Type B pancreatic cell (in vitro differentiated cells): ENCODE results near the gene PRDM16. TPM values are rescaled to one million over a fixed set of nuclear protein-coding genes. Genes with fewer than 3 reads are reported as not detected.

Source experiments
- DNase-seq: peaks from one replicate; pipeline ENCODE4 v3.0.0; 2021; ENCODE audit warnings: mixed read lengths; ENCODE audit not compliant: unreplicated experiment; ENCODE audit errors: extremely low spot score
- H3K27ac Mint-ChIP-seq: 2 replicates; pipeline ENCODE4 v1.8.0; 2021; ENCODE audit warnings: mild to moderate bottlenecking, mixed read lengths
- H3K27me3 Mint-ChIP-seq: 2 replicates; pipeline ENCODE4 v1.8.0; 2021; ENCODE audit warnings: mixed read lengths
- H3K36me3 Mint-ChIP-seq: 2 replicates; pipeline ENCODE4 v1.8.0; 2021; ENCODE audit warnings: mixed read lengths
- H3K4me1 Mint-ChIP-seq: one replicate; pipeline ENCODE4 v1.8.0; 2021; ENCODE audit warnings: mixed read lengths; ENCODE audit not compliant: unreplicated experiment
- H3K4me3 Mint-ChIP-seq: 2 replicates; pipeline ENCODE4 v1.8.0; 2021; ENCODE audit warnings: mild to moderate bottlenecking, mixed read lengths
- H3K9me3 Mint-ChIP-seq: 2 replicates; pipeline ENCODE4 v1.8.0; 2021; ENCODE audit warnings: mixed read lengths
- total RNA-seq: library from RNA; stranded (reverse); gene quantifications from 2 replicates; pipeline ENCODE4 v1.2.1, GENCODE V29; 2021; ENCODE audit warnings: low replicate concordance
- TF ChIP-seq, protein P1 (sequence below): fragments of 200-600 bp; sonication (generic); conservative IDR thresholded peaks from 2 replicates; pipeline ENCODE4 v1.5.0; 2021; ENCODE audit warnings: antibody characterized with exemption, mild to moderate bottlenecking

PRDM16 gene
- total RNA-seq, 1 donor from 2014 or later = 23.6 TPM

DNA sequence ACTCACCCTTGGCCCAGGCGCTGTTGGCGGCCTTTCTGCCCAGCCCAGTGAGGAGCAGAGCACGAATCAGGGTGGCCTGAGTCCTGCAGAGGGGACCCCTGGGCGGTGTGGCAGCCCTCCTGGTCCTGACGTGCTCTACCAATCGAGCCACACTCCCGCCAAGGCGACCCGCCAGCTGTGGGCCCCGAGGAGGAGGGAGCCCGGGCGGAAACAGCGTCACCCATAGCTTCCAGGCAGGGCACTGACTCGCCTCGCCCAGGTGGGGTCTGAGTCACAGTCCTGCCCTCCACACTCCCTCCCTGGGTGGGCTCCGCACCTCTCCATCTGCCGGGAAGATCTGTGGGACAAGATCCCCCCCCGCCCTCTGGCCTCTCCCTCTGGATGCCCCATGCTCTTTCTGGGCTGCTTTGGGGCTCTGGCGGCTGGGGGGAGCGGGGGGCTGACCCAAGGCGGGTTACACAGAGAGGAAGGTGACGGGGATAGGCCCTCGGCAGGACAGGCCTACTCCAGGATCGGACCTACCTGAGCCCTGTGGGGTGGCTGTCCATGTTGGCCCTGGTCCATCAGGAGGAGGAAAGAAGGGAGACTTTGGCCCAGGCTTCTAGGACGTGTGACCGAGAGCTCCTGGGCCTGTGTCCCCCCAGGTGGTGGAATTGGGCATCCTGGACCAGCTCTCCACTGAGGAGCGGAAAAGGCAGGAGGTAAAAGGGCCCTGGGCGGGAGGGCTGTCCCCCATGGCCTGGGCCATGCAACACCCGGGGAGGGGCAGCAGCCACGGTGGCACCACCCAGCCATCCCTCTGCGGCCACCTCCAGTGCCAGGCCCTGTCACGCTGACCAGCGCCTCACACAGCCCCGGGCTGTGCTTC is 399.5 kb downstream of the PRDM16 start:
- Mint-ChIP-seq H3K27me3 (no peaks in the 10 kb centered on the region), H3K4me1 (peaks cover 15% of the 10 kb centered on the region), H3K36me3 (no peaks in the 10 kb centered on the region), H3K4me3 (no peak overlapping the region), H3K9me3 (no peaks in the 10 kb centered on the region), H3K27ac (no peak overlapping the region)
- TF ChIP-seq, protein P1, sequence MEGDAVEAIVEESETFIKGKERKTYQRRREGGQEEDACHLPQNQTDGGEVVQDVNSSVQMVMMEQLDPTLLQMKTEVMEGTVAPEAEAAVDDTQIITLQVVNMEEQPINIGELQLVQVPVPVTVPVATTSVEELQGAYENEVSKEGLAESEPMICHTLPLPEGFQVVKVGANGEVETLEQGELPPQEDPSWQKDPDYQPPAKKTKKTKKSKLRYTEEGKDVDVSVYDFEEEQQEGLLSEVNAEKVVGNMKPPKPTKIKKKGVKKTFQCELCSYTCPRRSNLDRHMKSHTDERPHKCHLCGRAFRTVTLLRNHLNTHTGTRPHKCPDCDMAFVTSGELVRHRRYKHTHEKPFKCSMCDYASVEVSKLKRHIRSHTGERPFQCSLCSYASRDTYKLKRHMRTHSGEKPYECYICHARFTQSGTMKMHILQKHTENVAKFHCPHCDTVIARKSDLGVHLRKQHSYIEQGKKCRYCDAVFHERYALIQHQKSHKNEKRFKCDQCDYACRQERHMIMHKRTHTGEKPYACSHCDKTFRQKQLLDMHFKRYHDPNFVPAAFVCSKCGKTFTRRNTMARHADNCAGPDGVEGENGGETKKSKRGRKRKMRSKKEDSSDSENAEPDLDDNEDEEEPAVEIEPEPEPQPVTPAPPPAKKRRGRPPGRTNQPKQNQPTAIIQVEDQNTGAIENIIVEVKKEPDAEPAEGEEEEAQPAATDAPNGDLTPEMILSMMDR = no peak
- DNase-seq = no peak

GRCh38 chr1:3469104-3469848 is 400.3 kb downstream of the PRDM16 start:
- Mint-ChIP-seq H3K9me3 (no peaks in the 10 kb centered on the region), H3K27ac (no peak overlapping the region), H3K27me3 (no peaks in the 10 kb centered on the region), H3K36me3 (peaks cover 3% of the 10 kb centered on the region), H3K4me3 (no peak overlapping the region), H3K4me1 (peaks cover 21% of the 10 kb centered on the region)
- no peak for DNase-seq
- TF ChIP-seq, protein P1 = no peak

GRCh38 chr1:3469849-3470649 is 401.0 kb downstream of the PRDM16 start:
- H3K9me3 Mint-ChIP-seq = no peaks in the 10 kb centered on the region
- DNase-seq = no peak
- H3K27me3 Mint-ChIP-seq = no peaks in the 10 kb centered on the region
- peaks cover 21% of the 10 kb centered on the region for H3K4me1 Mint-ChIP-seq
- peaks cover 3% of the 10 kb centered on the region for H3K36me3 Mint-ChIP-seq
- TF ChIP-seq, protein P1 = no peak
- no peak overlapping the region for H3K4me3 Mint-ChIP-seq
- peak overlapping the region; percentile 74 for H3K27ac Mint-ChIP-seq

GRCh38 chr1:3470650-3471355 is 401.8 kb downstream of the PRDM16 start:
- Mint-ChIP-seq H3K27me3 (no peaks in the 10 kb centered on the region), H3K4me3 (no peak overlapping the region), H3K9me3 (no peaks in the 10 kb centered on the region), H3K4me1 (peaks cover 21% of the 10 kb centered on the region), H3K36me3 (peaks cover 3% of the 10 kb centered on the region), H3K27ac (peak overlapping the region; percentile 74)
- TF ChIP-seq, protein P1 = no peak
- no peak for DNase-seq
